ENCODE measurements around the gene EXOC2. TPM values are rescaled to one million over a fixed set of nuclear protein-coding genes. Genes with fewer than 3 reads are reported as not detected.
"Not testable (repeated sequence)": the region's sequence is repeated elsewhere in the genome, so short reads cannot be mapped to it uniquely, and the experiment has no call there.

The EXOC2 gene
- total RNA-seq, 2 donors from 2014 or later, result 44.1 to 46.9 TPM

DNA sequence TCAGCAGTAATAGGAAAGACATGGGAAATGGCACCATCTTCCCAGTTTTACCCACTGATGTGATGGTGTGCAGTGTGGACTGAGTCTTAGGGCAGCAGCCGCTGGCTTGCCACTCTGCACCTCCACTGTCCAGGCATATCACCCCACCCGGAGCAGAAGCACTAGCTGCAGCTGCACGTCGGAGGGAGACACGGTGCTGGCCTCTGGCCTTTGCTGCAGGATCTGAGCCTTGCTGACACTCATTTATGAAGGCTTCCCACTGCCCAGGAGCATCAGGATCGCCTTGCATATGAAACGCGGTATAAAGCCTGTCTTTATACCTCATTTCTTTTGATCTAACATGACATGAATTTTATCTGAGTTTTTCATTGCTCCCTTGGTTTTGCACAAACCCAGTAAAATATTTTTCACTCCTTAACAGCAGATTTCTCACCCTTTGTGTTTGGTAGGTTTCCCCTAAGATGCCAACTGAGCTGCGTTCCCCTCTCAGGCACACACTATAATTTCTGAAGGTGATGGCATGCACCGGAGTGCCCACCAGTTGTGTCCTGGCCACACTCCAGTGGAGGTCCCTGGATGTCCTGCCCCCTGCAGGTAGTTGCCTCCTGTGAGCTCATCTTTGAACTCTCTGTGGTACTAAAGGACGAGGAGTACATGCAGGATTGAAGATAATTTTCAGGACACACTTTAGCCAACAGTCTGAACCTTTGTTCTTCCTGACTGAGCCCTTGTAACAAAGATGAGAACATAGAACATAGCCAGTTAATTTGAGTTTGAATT lies 9.0 kb upstream of the EXOC2 start:
- H3K36me3 Mint-ChIP-seq (ENCODE audit: low read depth), result no peaks in the 10 kb centered on the region
- peaks cover 3% of the 10 kb centered on the region for H3K4me1 Mint-ChIP-seq
- peaks cover 1% of the 10 kb centered on the region for H3K27me3 Mint-ChIP-seq
- no peak overlapping the region for H3K4me3 Mint-ChIP-seq
- no peak for ATAC-seq (replicated peaks)
- H3K9me3 Mint-ChIP-seq, result no peaks in the 10 kb centered on the region
- H3K27ac Mint-ChIP-seq, result no peak overlapping the region

DNA sequence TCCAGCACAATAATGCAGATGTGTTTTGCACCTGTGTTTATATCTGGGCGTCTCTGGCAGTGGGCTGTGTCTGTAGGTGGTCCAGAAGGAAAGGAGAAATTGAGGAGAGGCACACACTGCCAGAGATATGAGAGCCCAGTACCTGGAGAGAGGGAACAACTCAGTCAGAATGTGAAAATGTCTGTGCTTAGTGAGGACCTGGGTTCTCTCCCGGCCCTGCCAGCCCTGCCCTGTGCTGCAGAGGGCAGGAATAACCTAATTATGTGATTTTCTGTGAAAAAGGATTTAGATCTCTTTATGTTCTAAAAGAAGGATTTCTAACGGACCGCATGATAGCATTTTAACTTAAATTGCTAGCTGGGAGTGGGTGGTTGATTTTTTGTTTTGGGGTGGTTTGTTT lies 8.3 kb upstream of the EXOC2 start:
- Mint-ChIP-seq H3K4me1 (peaks cover 3% of the 10 kb centered on the region), H3K9me3 (no peaks in the 10 kb centered on the region), H3K27me3 (no peaks in the 10 kb centered on the region), H3K36me3 (ENCODE audit: low read depth) (no peaks in the 10 kb centered on the region), H3K27ac (no peak overlapping the region), H3K4me3 (no peak overlapping the region)
- no peak for ATAC-seq (replicated peaks)

DNA sequence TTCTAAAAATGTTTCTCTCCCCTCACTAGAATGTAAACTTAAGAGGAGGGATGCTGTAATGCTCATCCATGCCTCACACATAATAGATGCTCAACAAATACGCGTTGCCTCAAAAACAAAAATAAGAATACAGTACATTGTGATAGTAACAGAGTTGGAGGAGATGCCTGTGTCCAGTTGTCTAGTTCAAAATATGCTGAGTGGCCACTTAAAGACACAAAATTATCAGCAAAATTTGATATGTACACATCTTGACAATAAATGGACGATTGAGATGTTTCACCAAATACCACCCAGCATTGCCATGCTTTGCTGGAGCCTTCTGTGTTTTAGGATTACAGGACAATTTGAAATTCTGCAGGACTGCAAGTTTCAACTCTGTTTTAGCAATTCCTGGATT lies 7.6 kb upstream of the EXOC2 start:
- no peak for ATAC-seq (replicated peaks)
- Mint-ChIP-seq H3K27me3 (no peaks in the 10 kb centered on the region), H3K4me3 (no peak overlapping the region), H3K4me1 (peaks cover 3% of the 10 kb centered on the region), H3K9me3 (no peaks in the 10 kb centered on the region), H3K36me3 (ENCODE audit: low read depth) (no peaks in the 10 kb centered on the region), H3K27ac (no peak overlapping the region)

- Mint-ChIP-seq H3K27ac (no peak overlapping the region), H3K36me3 (ENCODE audit: low read depth) (no peaks in the 10 kb centered on the region), H3K4me1 (peaks cover 3% of the 10 kb centered on the region), H3K27me3 (no peaks in the 10 kb centered on the region), H3K9me3 (no peaks in the 10 kb centered on the region), H3K4me3 (no peak overlapping the region)
- ATAC-seq (replicated peaks), result no peak
These were observed 6.4 kb upstream of the EXOC2 start for GRCh38 chr6:699319-699718.

- not testable (repeated sequence) for H3K27me3 Mint-ChIP-seq; H3K4me3 Mint-ChIP-seq; ATAC-seq (replicated peaks); H3K27ac Mint-ChIP-seq; H3K36me3 Mint-ChIP-seq (ENCODE audit: low read depth); H3K9me3 Mint-ChIP-seq
- H3K4me1 Mint-ChIP-seq, result peaks cover 28% of the 10 kb centered on the region
These were observed 1.6 kb upstream of the EXOC2 start for GRCh38 chr6:694431-695126.

- Mint-ChIP-seq H3K27me3 (no peaks in the 10 kb centered on the region), H3K36me3 (ENCODE audit: low read depth) (no peaks in the 10 kb centered on the region), H3K4me3 (peak overlapping the region; percentile 95), H3K27ac (peak overlapping the region; percentile 82), H3K4me1 (peaks cover 33% of the 10 kb centered on the region), H3K9me3 (no peaks in the 10 kb centered on the region)
- no peak for ATAC-seq (replicated peaks)
These were observed 727 bp upstream of the EXOC2 start for GRCh38 chr6:693723-694009.

DNA sequence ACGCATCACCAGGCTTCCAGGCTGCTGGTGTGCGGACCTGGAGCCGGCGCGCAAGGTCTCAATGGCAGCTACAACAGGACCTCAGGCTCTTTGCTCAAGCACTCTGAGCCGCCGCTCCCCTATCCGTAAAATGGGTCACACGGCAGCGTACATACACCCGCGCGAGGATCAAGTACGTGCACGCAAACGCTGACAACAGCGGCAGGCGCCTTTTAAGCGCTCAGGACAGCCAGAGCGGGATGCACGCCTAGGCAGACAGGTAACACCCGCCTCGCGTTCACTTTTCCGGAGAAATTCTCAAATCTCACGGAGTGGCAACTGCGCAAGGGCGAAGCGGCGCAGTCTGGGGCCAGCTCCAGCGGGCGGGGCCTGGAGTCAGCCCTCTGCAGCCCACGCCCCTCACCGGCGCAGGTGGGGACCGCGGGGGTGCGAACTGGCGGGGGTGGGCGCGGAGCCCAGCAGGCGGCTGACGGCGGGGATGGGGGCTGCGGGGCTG lies 535 bp downstream of the EXOC2 start:
- Mint-ChIP-seq H3K4me1 (peaks cover 33% of the 10 kb centered on the region), H3K36me3 (ENCODE audit: low read depth) (no peaks in the 10 kb centered on the region)
- peak; percentile 84 for ATAC-seq (replicated peaks)

DNA sequence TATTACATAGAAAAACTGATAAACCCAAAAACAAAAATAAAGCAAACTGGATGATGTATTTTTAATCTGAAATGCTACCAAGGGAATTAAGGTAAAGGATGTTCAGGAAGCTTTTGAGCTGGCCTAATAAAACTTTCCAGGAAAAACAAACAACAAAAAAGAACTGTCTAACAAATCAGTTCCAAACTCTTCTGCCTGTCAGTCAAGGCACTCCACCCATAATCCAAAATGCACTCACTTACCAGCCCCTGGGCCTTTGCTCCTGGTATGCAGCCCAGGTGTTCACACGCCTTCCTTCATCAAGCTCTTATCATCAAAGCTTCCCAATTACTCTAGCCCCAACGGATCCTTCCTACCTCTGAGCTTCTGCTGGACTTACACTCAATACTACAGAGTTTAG lies 3.7 kb downstream of the EXOC2 start:
- Mint-ChIP-seq H3K27ac (peak overlapping the region; percentile 58), H3K36me3 (ENCODE audit: low read depth) (peaks cover 11% of the 10 kb centered on the region), H3K4me3 (no peak overlapping the region), H3K27me3 (no peaks in the 10 kb centered on the region), H3K9me3 (no peaks in the 10 kb centered on the region), H3K4me1 (peaks cover 41% of the 10 kb centered on the region)
- ATAC-seq (replicated peaks), result no peak

More for the DNA sequence above, 535 bp downstream of the EXOC2 start:
- Mint-ChIP-seq H3K9me3 (no peaks in the 10 kb centered on the region), H3K4me3 (peak overlapping the region; percentile 95), H3K27ac (peak overlapping the region; percentile 91), H3K27me3 (no peaks in the 10 kb centered on the region)

DNA sequence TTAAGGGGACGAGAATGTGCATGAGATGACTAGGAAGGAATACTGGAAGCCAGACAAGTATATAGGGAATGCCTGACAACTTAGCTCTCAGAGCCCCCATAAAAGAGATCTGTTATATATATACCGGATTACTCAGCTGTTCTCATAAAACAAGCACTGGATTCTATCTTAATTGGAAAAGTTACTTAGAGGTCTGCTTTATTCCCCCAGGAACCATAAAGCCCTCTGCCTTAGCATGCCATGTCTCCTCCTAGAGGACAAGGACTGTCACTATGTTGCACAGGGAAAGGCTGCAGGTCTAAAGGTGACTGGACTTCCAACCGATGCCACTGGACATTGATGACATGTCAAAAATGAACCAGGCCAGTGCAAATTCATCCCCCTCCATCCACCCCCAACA lies 6.4 kb downstream of the EXOC2 start:
- Mint-ChIP-seq H3K4me3 (no peak overlapping the region), H3K9me3 (no peaks in the 10 kb centered on the region), H3K27me3 (no peaks in the 10 kb centered on the region), H3K27ac (no peak overlapping the region), H3K36me3 (ENCODE audit: low read depth) (peaks cover 11% of the 10 kb centered on the region), H3K4me1 (peaks cover 50% of the 10 kb centered on the region)
- no peak for ATAC-seq (replicated peaks)

GRCh38 chr6:684831-685636 lies 7.9 kb downstream of the EXOC2 start:
- H3K36me3 Mint-ChIP-seq (ENCODE audit: low read depth), result peaks cover 19% of the 10 kb centered on the region
- no peaks in the 10 kb centered on the region for H3K9me3 Mint-ChIP-seq
- peak; percentile 99 for ATAC-seq (replicated peaks)
- peak overlapping the region; percentile 72 for H3K4me3 Mint-ChIP-seq
- no peaks in the 10 kb centered on the region for H3K27me3 Mint-ChIP-seq
- H3K27ac Mint-ChIP-seq, result peak overlapping the region; percentile 89
- H3K4me1 Mint-ChIP-seq, result peaks cover 54% of the 10 kb centered on the region

- Mint-ChIP-seq H3K9me3 (no peaks in the 10 kb centered on the region), H3K4me3 (peak overlapping the region; percentile 70), H3K27ac (peak overlapping the region; percentile 75), H3K36me3 (ENCODE audit: low read depth) (peaks cover 26% of the 10 kb centered on the region), H3K27me3 (no peaks in the 10 kb centered on the region), H3K4me1 (peaks cover 51% of the 10 kb centered on the region)
- ATAC-seq (replicated peaks), result no peak
These were observed 9.0 kb downstream of the EXOC2 start for GRCh38 chr6:683742-684440.

DNA sequence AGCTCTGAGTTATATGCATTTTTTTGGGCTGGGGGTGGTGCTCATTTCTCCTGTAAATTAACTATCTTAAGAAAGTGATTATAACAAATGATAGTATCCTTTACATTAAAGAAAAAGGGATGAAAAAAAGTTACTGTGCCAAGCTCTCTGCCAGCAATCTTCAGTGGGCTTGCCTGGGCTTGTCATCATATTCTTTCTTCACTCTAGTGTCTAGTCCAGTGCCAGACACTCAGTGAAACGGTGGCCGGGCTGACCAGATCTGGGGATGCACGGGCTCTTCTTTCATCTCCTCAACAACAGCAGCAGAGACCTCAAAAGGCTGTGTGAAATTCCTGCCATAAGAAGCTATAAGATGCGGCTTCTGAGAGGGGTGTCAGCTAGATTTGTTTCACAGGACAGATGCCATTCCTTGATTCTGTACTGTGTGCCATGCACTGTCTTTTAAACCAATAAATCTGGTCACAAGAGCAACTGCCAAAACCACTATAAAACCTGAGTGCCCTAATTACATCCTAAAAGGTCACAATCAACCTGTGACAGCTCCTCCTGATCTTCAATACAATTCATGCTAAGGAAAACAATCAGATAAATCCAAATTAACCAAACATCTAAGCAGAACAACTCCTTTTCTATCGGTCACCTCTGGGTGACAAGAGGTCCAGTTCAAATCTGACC lies 12.1 kb downstream of the EXOC2 start:
- peak overlapping the region; percentile 13 for H3K27ac Mint-ChIP-seq
- peaks cover 36% of the 10 kb centered on the region for H3K36me3 Mint-ChIP-seq (ENCODE audit: low read depth)
- no peaks in the 10 kb centered on the region for H3K27me3 Mint-ChIP-seq
- no peak for ATAC-seq (replicated peaks)
- H3K4me1 Mint-ChIP-seq, result peaks cover 57% of the 10 kb centered on the region
- no peak overlapping the region for H3K4me3 Mint-ChIP-seq
- H3K9me3 Mint-ChIP-seq, result no peaks in the 10 kb centered on the region

DNA sequence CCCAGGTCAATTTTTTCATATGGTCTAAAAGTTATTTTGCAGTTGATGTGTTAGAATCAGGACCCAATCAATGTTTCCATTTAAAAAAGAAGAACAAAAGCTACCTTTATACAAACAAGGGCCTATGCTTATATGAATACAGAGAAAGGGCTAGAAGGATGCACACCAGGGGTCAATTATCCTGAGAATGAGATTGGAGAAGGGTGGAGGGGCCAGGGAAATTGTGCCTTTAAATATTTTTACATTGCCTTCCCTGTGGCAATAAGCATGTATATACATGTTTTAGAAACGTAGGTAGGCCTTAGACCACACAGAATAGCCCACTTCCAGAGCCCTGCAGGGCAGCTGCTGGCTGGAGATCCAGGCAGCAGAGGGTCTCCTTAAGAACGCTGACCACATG lies 12.7 kb downstream of the EXOC2 start:
- no peak for ATAC-seq (replicated peaks)
- Mint-ChIP-seq H3K27ac (no peak overlapping the region), H3K36me3 (ENCODE audit: low read depth) (peaks cover 31% of the 10 kb centered on the region), H3K27me3 (no peaks in the 10 kb centered on the region), H3K9me3 (no peaks in the 10 kb centered on the region), H3K4me3 (no peak overlapping the region), H3K4me1 (peaks cover 56% of the 10 kb centered on the region)

- H3K36me3 Mint-ChIP-seq (ENCODE audit: low read depth), result peaks cover 24% of the 10 kb centered on the region
- H3K27me3 Mint-ChIP-seq, result no peaks in the 10 kb centered on the region
- no peaks in the 10 kb centered on the region for H3K9me3 Mint-ChIP-seq
- H3K4me1 Mint-ChIP-seq, result peaks cover 59% of the 10 kb centered on the region
- no peak overlapping the region for H3K27ac Mint-ChIP-seq
- no peak for ATAC-seq (replicated peaks)
- H3K4me3 Mint-ChIP-seq, result no peak overlapping the region
These were observed 13.7 kb downstream of the EXOC2 start for GRCh38 chr6:679282-679681.

Measured in activated T-helper 17 cell treated with anti-CD3 and anti-CD28 coated beads, Interleukin-2, amount 50 U/mL, for 72 hours (primary cell).